ENCODE results near the gene CXCL16.
"Not testable (repeated sequence)": the region's sequence is repeated elsewhere in the genome, so short reads cannot be mapped to it uniquely, and the experiment has no call there.

CXCL16 gene

GRCh38 chr17:4704991-4705390, 34.7 kb downstream of the CXCL16 start:
- Histone ChIP-seq H2AFZ (ENCODE audit: low read length) (no peak overlapping the region), H3K4me3 (ENCODE audit: low read length) (peak overlapping the region; percentile 88; the same call in 1 of the 2 replicates), H4K20me1 (ENCODE audit: insufficient read depth, low read length) (no peaks in the 10 kb centered on the region), H3K79me2 (ENCODE audit: low read length) (peaks cover 43% of the 10 kb centered on the region), H3K36me3 (replicated peaks; ENCODE audit: insufficient read depth, low read length) (no peaks in the 10 kb centered on the region), H3K4me2 (ENCODE audit: low read depth, low read length) (no peak overlapping the region), H3K27me3 (replicated peaks; ENCODE audit: insufficient read depth, low read length) (no peaks in the 10 kb centered on the region), H3K9me3 (replicated peaks; ENCODE audit: insufficient read depth, low read length) (no peaks in the 10 kb centered on the region), H3K9me2 (replicated peaks; ENCODE audit: insufficient read depth, low read length) (no peaks in the 10 kb centered on the region), H3F3A (ENCODE audit: insufficient read depth, low read length) (peaks cover 8% of the 10 kb centered on the region), H3K4me1 (ENCODE audit: low read length) (peaks cover 8% of the 10 kb centered on the region; the same call in 1 of the 2 replicates), H3K9ac (ENCODE audit: low read length) (no peak overlapping the region), H3K27ac (ENCODE audit: low read length) (no peak overlapping the region)
- no peak for DNase-seq
- no peak for TF ChIP-seq EZH2phosphoT487 (IDR thresholded peaks at IDR 0.05; ENCODE audit: low read length)
- TF ChIP-seq, protein P1, sequence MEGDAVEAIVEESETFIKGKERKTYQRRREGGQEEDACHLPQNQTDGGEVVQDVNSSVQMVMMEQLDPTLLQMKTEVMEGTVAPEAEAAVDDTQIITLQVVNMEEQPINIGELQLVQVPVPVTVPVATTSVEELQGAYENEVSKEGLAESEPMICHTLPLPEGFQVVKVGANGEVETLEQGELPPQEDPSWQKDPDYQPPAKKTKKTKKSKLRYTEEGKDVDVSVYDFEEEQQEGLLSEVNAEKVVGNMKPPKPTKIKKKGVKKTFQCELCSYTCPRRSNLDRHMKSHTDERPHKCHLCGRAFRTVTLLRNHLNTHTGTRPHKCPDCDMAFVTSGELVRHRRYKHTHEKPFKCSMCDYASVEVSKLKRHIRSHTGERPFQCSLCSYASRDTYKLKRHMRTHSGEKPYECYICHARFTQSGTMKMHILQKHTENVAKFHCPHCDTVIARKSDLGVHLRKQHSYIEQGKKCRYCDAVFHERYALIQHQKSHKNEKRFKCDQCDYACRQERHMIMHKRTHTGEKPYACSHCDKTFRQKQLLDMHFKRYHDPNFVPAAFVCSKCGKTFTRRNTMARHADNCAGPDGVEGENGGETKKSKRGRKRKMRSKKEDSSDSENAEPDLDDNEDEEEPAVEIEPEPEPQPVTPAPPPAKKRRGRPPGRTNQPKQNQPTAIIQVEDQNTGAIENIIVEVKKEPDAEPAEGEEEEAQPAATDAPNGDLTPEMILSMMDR (IDR thresholded peaks at IDR 0.05; ENCODE audit: low read length): no peak
- TF ChIP-seq EZH2 (optimal IDR thresholded peaks at IDR 0.05; ENCODE audit: low read depth, low read length): no peak

GRCh38 chr17:4704574-4704907, 35.2 kb downstream of the CXCL16 start:
- H2AFZ ChIP-seq (ENCODE audit: low read length): peak overlapping the region; percentile 79; the same call in 1 of the 2 replicates

DNA sequence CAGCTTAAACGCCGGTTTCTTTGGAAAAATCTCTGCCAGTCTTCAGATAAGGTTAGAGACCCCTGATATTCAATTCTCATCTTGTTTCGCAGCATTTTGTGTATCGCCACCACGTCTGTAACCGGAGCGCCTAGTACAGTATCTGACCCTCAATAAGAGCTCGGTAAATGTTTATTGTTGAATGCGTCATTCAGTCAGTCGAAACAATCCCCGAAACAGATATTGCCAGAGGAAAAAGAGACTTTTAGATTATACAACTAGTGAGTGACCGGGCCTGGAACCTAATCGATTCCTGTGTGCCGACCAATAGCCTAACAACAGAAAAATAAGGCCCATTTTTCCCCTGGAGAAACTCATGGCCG, 36.4 kb downstream of the CXCL16 start:
- no peaks in the 10 kb centered on the region for H3K27me3 ChIP-seq (replicated peaks; ENCODE audit: insufficient read depth, low read length)
- peaks cover 56% of the 10 kb centered on the region for H3K79me2 ChIP-seq (ENCODE audit: low read length)
- no peaks in the 10 kb centered on the region for H4K20me1 ChIP-seq (ENCODE audit: insufficient read depth, low read length)
- peak overlapping the region; percentile 84 for H3K9ac ChIP-seq (ENCODE audit: low read length)
- peak overlapping the region; percentile 79 for H2AFZ ChIP-seq (ENCODE audit: low read length)
- TF ChIP-seq, protein P1 (IDR thresholded peaks at IDR 0.05; ENCODE audit: low read length): no peak
- no peak for TF ChIP-seq EZH2 (optimal IDR thresholded peaks at IDR 0.05; ENCODE audit: low read depth, low read length)
- TF ChIP-seq EZH2phosphoT487 (IDR thresholded peaks at IDR 0.05; ENCODE audit: low read length): no peak
- no peaks in the 10 kb centered on the region for H3K9me3 ChIP-seq (replicated peaks; ENCODE audit: insufficient read depth, low read length)
- H3K4me1 ChIP-seq (ENCODE audit: low read length): peaks cover 8% of the 10 kb centered on the region; the same call in 1 of the 2 replicates
- H3K36me3 ChIP-seq (replicated peaks; ENCODE audit: insufficient read depth, low read length): no peaks in the 10 kb centered on the region
- H3F3A ChIP-seq (ENCODE audit: insufficient read depth, low read length): peaks cover 4% of the 10 kb centered on the region
- H3K9me2 ChIP-seq (replicated peaks; ENCODE audit: insufficient read depth, low read length): no peaks in the 10 kb centered on the region
- peak overlapping the region; percentile 87 for H3K4me2 ChIP-seq (ENCODE audit: low read depth, low read length)
- no peak for DNase-seq
- no peak overlapping the region for H3K27ac ChIP-seq (ENCODE audit: low read length)
- H3K4me3 ChIP-seq (ENCODE audit: low read length): peak overlapping the region; percentile 88

More at GRCh38 chr17:4704574-4704907, 35.2 kb downstream of the CXCL16 start:
- not testable (repeated sequence) for H3K36me3 ChIP-seq (replicated peaks; ENCODE audit: insufficient read depth, low read length); H3K27me3 ChIP-seq (replicated peaks; ENCODE audit: insufficient read depth, low read length); H3F3A ChIP-seq (ENCODE audit: insufficient read depth, low read length); H3K27ac ChIP-seq (ENCODE audit: low read length); DNase-seq; H3K9me3 ChIP-seq (replicated peaks; ENCODE audit: insufficient read depth, low read length); H3K4me1 ChIP-seq (ENCODE audit: low read length); H3K9me2 ChIP-seq (replicated peaks; ENCODE audit: insufficient read depth, low read length); H4K20me1 ChIP-seq (ENCODE audit: insufficient read depth, low read length)
- peak overlapping the region; percentile 87; the same call in 1 of the 2 replicates for H3K4me2 ChIP-seq (ENCODE audit: low read depth, low read length)
- H3K79me2 ChIP-seq (ENCODE audit: low read length): peaks cover 46% of the 10 kb centered on the region
- H3K9ac ChIP-seq (ENCODE audit: low read length): peak overlapping the region; percentile 84; the same call in 1 of the 2 replicates
- H3K4me3 ChIP-seq (ENCODE audit: low read length): peak overlapping the region; percentile 88

GRCh38 chr17:4701116-4701515, 38.6 kb downstream of the CXCL16 start:
- H3F3A ChIP-seq (ENCODE audit: insufficient read depth, low read length): peaks cover 4% of the 10 kb centered on the region
- H4K20me1 ChIP-seq (ENCODE audit: insufficient read depth, low read length): no peaks in the 10 kb centered on the region
- no peaks in the 10 kb centered on the region for H3K27me3 ChIP-seq (replicated peaks; ENCODE audit: insufficient read depth, low read length)
- no peak overlapping the region for H2AFZ ChIP-seq (ENCODE audit: low read length)
- no peaks in the 10 kb centered on the region for H3K36me3 ChIP-seq (replicated peaks; ENCODE audit: insufficient read depth, low read length)
- H3K9me3 ChIP-seq (replicated peaks; ENCODE audit: insufficient read depth, low read length): no peaks in the 10 kb centered on the region
- no peak for DNase-seq
- no peaks in the 10 kb centered on the region for H3K9me2 ChIP-seq (replicated peaks; ENCODE audit: insufficient read depth, low read length)
- no peak overlapping the region for H3K4me2 ChIP-seq (ENCODE audit: low read depth, low read length)
- H3K4me3 ChIP-seq (ENCODE audit: low read length): no peak overlapping the region
- H3K79me2 ChIP-seq (ENCODE audit: low read length): peaks cover 78% of the 10 kb centered on the region
- TF ChIP-seq, protein P1 (IDR thresholded peaks at IDR 0.05; ENCODE audit: low read length): no peak
- TF ChIP-seq EZH2phosphoT487 (IDR thresholded peaks at IDR 0.05; ENCODE audit: low read length) (no peak), EZH2 (optimal IDR thresholded peaks at IDR 0.05; ENCODE audit: low read depth, low read length) (no peak)
- H3K9ac ChIP-seq (ENCODE audit: low read length): no peak overlapping the region
- no peak overlapping the region for H3K27ac ChIP-seq (ENCODE audit: low read length)
- peaks cover 8% of the 10 kb centered on the region; the same call in 1 of the 2 replicates for H3K4me1 ChIP-seq (ENCODE audit: low read length)

- peaks cover 90% of the 10 kb centered on the region for H3K79me2 ChIP-seq (ENCODE audit: low read length)
- not testable (repeated sequence) for H3K4me3 ChIP-seq (ENCODE audit: low read length); H4K20me1 ChIP-seq (ENCODE audit: insufficient read depth, low read length); H3K27me3 ChIP-seq (replicated peaks; ENCODE audit: insufficient read depth, low read length); H3K36me3 ChIP-seq (replicated peaks; ENCODE audit: insufficient read depth, low read length); H3F3A ChIP-seq (ENCODE audit: insufficient read depth, low read length); H3K9ac ChIP-seq (ENCODE audit: low read length); H3K4me2 ChIP-seq (ENCODE audit: low read depth, low read length); H3K9me3 ChIP-seq (replicated peaks; ENCODE audit: insufficient read depth, low read length); H3K9me2 ChIP-seq (replicated peaks; ENCODE audit: insufficient read depth, low read length); DNase-seq; H2AFZ ChIP-seq (ENCODE audit: low read length); H3K27ac ChIP-seq (ENCODE audit: low read length); H3K4me1 ChIP-seq (ENCODE audit: low read length)
Observed at GRCh38 chr17:4699401-4700056, 40.2 kb downstream of the CXCL16 start.
